ENCODE measurements around the gene ACAA1.

ACAA1 gene

GRCh38 chr3:38107911-38108648 lies 28.8 kb downstream of the ACAA1 start:
- H3K4me3 ChIP-seq (ENCODE audit: low read depth in 1 of 5, low read length in 5 of 5) = no peak overlapping the region
- H3K9me3 ChIP-seq (ENCODE audit: control insufficient read depth in 5 of 5, low read length in 5 of 5) = no peaks in the 10 kb centered on the region
- no peak overlapping the region for H3K27ac ChIP-seq (ENCODE audit: low read depth, low read length)
- peaks cover 0 to 4% (median 0%) of the 10 kb centered on the region in 5 donors for H3K36me3 ChIP-seq (ENCODE audit: control insufficient read depth in 5 of 5, insufficient read depth in 5 of 5, low read length in 5 of 5)
- no peak overlapping the region for H3K9ac ChIP-seq (ENCODE audit: low read length in 5 of 5)
- H3K4me1 ChIP-seq (ENCODE audit: control insufficient read depth in 5 of 5, insufficient read depth in 5 of 5, low read length in 5 of 5) = peaks cover 0 to 3% (median 0%) of the 10 kb centered on the region in 5 donors
- no peaks in the 10 kb centered on the region for H3K27me3 ChIP-seq (ENCODE audit: control insufficient read depth in 5 of 5, insufficient read depth in 4 of 5, low read length in 5 of 5)

- no peak overlapping the region for H3K27ac ChIP-seq (ENCODE audit: low read depth, low read length)
These were observed 31.4 kb downstream of the ACAA1 start for GRCh38 chr3:38105525-38105924.

DNA sequence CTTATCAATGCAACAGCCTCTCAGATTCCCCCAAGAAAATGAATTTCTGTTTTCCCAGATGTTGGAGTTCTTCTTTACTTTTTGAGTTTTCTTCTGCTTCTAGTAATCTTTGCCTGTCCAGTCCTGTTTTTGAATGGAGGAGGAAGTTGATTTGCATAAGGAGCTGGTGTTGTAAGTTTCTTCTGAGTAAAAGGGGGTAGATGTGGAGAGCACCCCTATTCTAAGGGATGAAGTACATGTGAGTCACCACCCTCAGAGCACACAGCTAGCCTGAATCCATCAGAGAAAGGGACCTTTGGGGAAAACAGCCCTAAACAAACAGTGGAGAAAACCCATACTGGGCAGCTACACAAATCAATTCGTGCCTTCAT lies 34.5 kb downstream of the ACAA1 start:
- H3K9me3 ChIP-seq (ENCODE audit: control insufficient read depth in 5 of 5, low read length in 5 of 5) = no peaks in the 10 kb centered on the region
- H3K27me3 ChIP-seq (ENCODE audit: control insufficient read depth in 5 of 5, insufficient read depth in 4 of 5, low read length in 5 of 5) = peaks cover 0 to 3% (median 0%) of the 10 kb centered on the region in 5 donors

More at GRCh38 chr3:38105525-38105924, 31.4 kb downstream of the ACAA1 start:
- H3K4me3 ChIP-seq (ENCODE audit: low read depth in 1 of 5, low read length in 5 of 5) = no peak overlapping the region
- no peaks in the 10 kb centered on the region for H3K27me3 ChIP-seq (ENCODE audit: control insufficient read depth in 5 of 5, insufficient read depth in 4 of 5, low read length in 5 of 5)
- no peak overlapping the region for H3K9ac ChIP-seq (ENCODE audit: low read length in 5 of 5)
- no peaks in the 10 kb centered on the region for H3K9me3 ChIP-seq (ENCODE audit: control insufficient read depth in 5 of 5, low read length in 5 of 5)
- peaks cover 0 to 3% (median 0%) of the 10 kb centered on the region in 5 donors for H3K4me1 ChIP-seq (ENCODE audit: control insufficient read depth in 5 of 5, insufficient read depth in 5 of 5, low read length in 5 of 5)
- H3K36me3 ChIP-seq (ENCODE audit: control insufficient read depth in 5 of 5, insufficient read depth in 5 of 5, low read length in 5 of 5) = no peaks in the 10 kb centered on the region

DNA sequence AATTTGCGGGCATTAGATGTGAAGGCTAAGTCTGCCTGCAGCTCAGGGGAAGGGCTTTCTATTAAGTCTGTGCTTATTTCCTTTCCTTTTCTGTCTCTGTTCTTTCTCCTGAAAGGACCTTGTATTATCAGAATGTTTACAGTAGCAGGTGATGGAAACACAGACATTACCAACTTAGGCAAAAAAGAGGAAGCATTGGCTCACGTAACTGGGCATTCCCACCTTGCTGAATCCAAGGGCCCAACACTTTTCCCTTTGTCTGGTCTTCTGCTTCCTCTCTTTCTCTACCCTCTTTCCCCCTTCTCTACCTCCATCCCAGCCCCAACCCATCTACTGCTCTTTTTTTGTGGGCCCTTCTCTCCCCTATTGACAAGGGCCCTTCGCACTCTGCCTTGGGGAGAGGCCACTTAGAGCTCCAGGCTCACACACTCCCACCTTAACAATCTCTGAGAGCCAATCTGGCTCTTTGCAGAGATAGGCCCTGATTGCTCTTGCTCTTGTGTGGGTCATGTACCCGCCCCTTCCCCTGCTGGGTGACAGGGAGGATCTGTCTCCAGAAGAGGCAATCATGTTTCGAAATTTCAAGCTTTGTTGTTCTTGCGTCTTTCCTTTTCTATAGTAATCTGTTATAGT lies 35.0 kb downstream of the ACAA1 start:
- Histone ChIP-seq H3K27ac (ENCODE audit: low read depth, low read length) (no peak overlapping the region), H3K36me3 (ENCODE audit: control insufficient read depth in 5 of 5, insufficient read depth in 5 of 5, low read length in 5 of 5) (no peaks in the 10 kb centered on the region)

More for the DNA sequence above, 34.5 kb downstream of the ACAA1 start:
- Histone ChIP-seq H3K36me3 (ENCODE audit: control insufficient read depth in 5 of 5, insufficient read depth in 5 of 5, low read length in 5 of 5) (no peaks in the 10 kb centered on the region), H3K4me3 (ENCODE audit: low read depth in 1 of 5, low read length in 5 of 5) (no peak overlapping the region), H3K4me1 (ENCODE audit: control insufficient read depth in 5 of 5, insufficient read depth in 5 of 5, low read length in 5 of 5) (no peaks in the 10 kb centered on the region), H3K27ac (ENCODE audit: low read depth, low read length) (no peak overlapping the region), H3K9ac (ENCODE audit: low read length in 5 of 5) (no peak overlapping the region)

DNA sequence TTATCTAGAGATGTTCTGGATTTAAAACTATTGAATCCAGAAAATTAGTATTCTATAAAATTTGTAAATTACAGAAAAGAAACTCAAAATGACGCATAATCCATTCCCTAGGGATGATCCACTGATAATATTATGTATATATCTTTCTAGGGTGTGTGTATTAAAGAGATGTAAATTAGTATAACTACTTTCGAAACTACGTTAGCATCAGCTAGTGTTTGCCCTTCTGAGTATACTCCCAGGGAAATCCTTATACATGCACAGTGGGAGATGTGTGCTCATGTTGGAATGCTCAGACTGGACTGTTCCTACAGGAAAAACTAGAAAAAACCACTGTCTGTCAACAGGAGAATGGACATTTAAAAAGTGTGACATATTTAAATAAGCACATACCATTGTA lies 36.4 kb downstream of the ACAA1 start:
- no peaks in the 10 kb centered on the region for H3K36me3 ChIP-seq (ENCODE audit: control insufficient read depth in 5 of 5, insufficient read depth in 5 of 5, low read length in 5 of 5)

More for the DNA sequence above, 35.0 kb downstream of the ACAA1 start:
- H3K9me3 ChIP-seq (ENCODE audit: control insufficient read depth in 5 of 5, low read length in 5 of 5) = no peaks in the 10 kb centered on the region
- no peaks in the 10 kb centered on the region for H3K4me1 ChIP-seq (ENCODE audit: control insufficient read depth in 5 of 5, insufficient read depth in 5 of 5, low read length in 5 of 5)
- no peak overlapping the region for H3K9ac ChIP-seq (ENCODE audit: low read length in 5 of 5)
- peaks cover 0 to 3% (median 0%) of the 10 kb centered on the region in 5 donors for H3K27me3 ChIP-seq (ENCODE audit: control insufficient read depth in 5 of 5, insufficient read depth in 4 of 5, low read length in 5 of 5)
- no peak overlapping the region for H3K4me3 ChIP-seq (ENCODE audit: low read depth in 1 of 5, low read length in 5 of 5)

DNA sequence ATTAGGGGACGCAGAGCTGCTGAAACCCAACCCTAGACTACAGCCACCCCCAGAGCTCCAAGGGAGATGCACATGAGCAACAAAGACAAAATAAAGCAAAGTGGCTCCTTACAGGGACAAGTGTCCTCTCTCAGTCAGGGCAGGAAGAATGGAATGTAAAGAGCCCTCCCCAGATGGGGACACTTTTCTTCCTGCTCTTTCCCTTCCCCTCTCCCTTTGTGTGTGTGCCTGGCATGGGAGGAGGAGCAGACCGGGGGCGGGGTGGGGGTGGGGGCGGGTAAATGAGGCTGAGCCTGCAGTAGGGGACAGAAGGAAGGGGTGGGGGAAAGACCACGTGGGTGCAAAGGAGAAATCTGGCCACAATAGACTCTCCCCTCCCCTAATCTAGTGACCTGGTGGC lies 37.4 kb downstream of the ACAA1 start:
- peaks cover 0 to under 1% (median 0%) of the 10 kb centered on the region in 5 donors for H3K4me1 ChIP-seq (ENCODE audit: control insufficient read depth in 5 of 5, insufficient read depth in 5 of 5, low read length in 5 of 5)
- H3K27me3 ChIP-seq (ENCODE audit: control insufficient read depth in 5 of 5, insufficient read depth in 4 of 5, low read length in 5 of 5) = peaks cover 0 to 3% (median 0%) of the 10 kb centered on the region in 5 donors
- no peak overlapping the region for H3K27ac ChIP-seq (ENCODE audit: low read depth, low read length)
- no peaks in the 10 kb centered on the region for H3K9me3 ChIP-seq (ENCODE audit: control insufficient read depth in 5 of 5, low read length in 5 of 5)
- H3K9ac ChIP-seq (ENCODE audit: low read length in 5 of 5) = no peak overlapping the region
- no peak overlapping the region for H3K4me3 ChIP-seq (ENCODE audit: low read depth in 1 of 5, low read length in 5 of 5)
- no peaks in the 10 kb centered on the region for H3K36me3 ChIP-seq (ENCODE audit: control insufficient read depth in 5 of 5, insufficient read depth in 5 of 5, low read length in 5 of 5)

More for the DNA sequence above, 36.4 kb downstream of the ACAA1 start:
- H3K27ac ChIP-seq (ENCODE audit: low read depth, low read length) = no peak overlapping the region
- H3K4me1 ChIP-seq (ENCODE audit: control insufficient read depth in 5 of 5, insufficient read depth in 5 of 5, low read length in 5 of 5) = no peaks in the 10 kb centered on the region
- H3K4me3 ChIP-seq (ENCODE audit: low read depth in 1 of 5, low read length in 5 of 5) = no peak overlapping the region
- no peaks in the 10 kb centered on the region for H3K9me3 ChIP-seq (ENCODE audit: control insufficient read depth in 5 of 5, low read length in 5 of 5)
- H3K9ac ChIP-seq (ENCODE audit: low read length in 5 of 5) = no peak overlapping the region
- H3K27me3 ChIP-seq (ENCODE audit: control insufficient read depth in 5 of 5, insufficient read depth in 4 of 5, low read length in 5 of 5) = peaks cover 0 to 3% (median 0%) of the 10 kb centered on the region in 5 donors

- no peak overlapping the region for H3K27ac ChIP-seq (ENCODE audit: low read depth, low read length)
- peaks cover 0 to 8% (median 0%) of the 10 kb centered on the region in 5 donors for H3K4me1 ChIP-seq (ENCODE audit: control insufficient read depth in 5 of 5, insufficient read depth in 5 of 5, low read length in 5 of 5)
- no peaks in the 10 kb centered on the region for H3K9me3 ChIP-seq (ENCODE audit: control insufficient read depth in 5 of 5, low read length in 5 of 5)
- no peak overlapping the region for H3K9ac ChIP-seq (ENCODE audit: low read length in 5 of 5)
- no peak overlapping the region for H3K4me3 ChIP-seq (ENCODE audit: low read depth in 1 of 5, low read length in 5 of 5)
- no peaks in the 10 kb centered on the region for H3K36me3 ChIP-seq (ENCODE audit: control insufficient read depth in 5 of 5, insufficient read depth in 5 of 5, low read length in 5 of 5)
- H3K27me3 ChIP-seq (ENCODE audit: control insufficient read depth in 5 of 5, insufficient read depth in 4 of 5, low read length in 5 of 5) = peaks cover 0 to 3% (median 0%) of the 10 kb centered on the region in 5 donors
These were observed 38.6 kb downstream of the ACAA1 start for GRCh38 chr3:38098376-38098723.

GRCh38 chr3:38097446-38098375 lies 39.2 kb downstream of the ACAA1 start:
- H3K4me3 ChIP-seq (ENCODE audit: low read depth in 1 of 5, low read length in 5 of 5) = no peak overlapping the region
- H3K4me1 ChIP-seq (ENCODE audit: control insufficient read depth in 5 of 5, insufficient read depth in 5 of 5, low read length in 5 of 5) = peaks cover 0 to 8% (median 0%) of the 10 kb centered on the region in 5 donors
- no peak overlapping the region for H3K27ac ChIP-seq (ENCODE audit: low read depth, low read length)
- no peak overlapping the region for H3K9ac ChIP-seq (ENCODE audit: low read length in 5 of 5)
- H3K9me3 ChIP-seq (ENCODE audit: control insufficient read depth in 5 of 5, low read length in 5 of 5) = no peaks in the 10 kb centered on the region
- H3K27me3 ChIP-seq (ENCODE audit: control insufficient read depth in 5 of 5, insufficient read depth in 4 of 5, low read length in 5 of 5) = peaks cover 0 to 3% (median 0%) of the 10 kb centered on the region in 5 donors
- no peaks in the 10 kb centered on the region for H3K36me3 ChIP-seq (ENCODE audit: control insufficient read depth in 5 of 5, insufficient read depth in 5 of 5, low read length in 5 of 5)

DNA sequence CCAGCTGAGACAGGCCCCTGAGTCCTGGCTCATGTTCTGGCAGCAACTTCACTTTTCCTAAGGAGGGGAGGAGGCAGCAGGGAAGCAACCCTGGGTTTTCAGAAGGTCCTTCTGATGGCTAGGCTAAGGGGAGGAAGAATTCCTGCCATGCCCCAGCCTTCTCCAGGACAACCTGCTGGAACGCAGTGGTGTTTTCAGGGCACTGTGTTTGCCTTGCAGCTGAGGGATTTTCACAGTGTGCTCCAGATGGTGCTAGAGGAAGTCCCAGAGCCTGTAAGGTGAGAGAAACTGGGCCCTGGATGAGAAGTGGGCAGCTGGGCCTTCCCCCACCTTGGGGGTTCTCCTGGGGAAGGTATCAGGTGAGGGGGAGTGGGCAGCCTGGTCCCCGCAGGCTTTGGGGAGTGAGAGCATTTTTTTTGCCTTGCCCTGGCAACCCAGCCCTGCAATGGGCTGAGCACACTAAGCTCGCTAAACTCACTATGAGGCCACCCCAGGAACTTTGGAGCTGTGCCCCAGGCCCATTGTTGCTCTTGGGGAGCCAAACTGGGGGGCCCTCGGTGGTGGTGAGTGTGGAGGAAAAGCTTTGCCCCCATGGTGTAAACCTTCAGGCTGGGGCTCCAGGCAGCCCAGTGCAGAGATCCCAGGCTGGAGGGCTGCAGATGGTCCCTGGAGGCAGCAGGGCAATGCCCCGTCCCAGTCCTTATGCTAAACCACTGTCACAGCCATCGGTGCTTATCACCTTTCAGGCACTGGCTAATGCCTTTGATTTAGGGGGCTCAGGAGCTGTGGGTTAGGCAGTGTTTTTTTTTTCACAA lies 41.1 kb downstream of the ACAA1 start:
- peaks cover 0 to 8% (median 0%) of the 10 kb centered on the region in 5 donors for H3K4me1 ChIP-seq (ENCODE audit: control insufficient read depth in 5 of 5, insufficient read depth in 5 of 5, low read length in 5 of 5)
- no peak overlapping the region for H3K4me3 ChIP-seq (ENCODE audit: low read depth in 1 of 5, low read length in 5 of 5)
- peaks cover 0 to 3% (median 0%) of the 10 kb centered on the region in 5 donors for H3K27me3 ChIP-seq (ENCODE audit: control insufficient read depth in 5 of 5, insufficient read depth in 4 of 5, low read length in 5 of 5)
- no peak overlapping the region for H3K9ac ChIP-seq (ENCODE audit: low read length in 5 of 5)
- H3K9me3 ChIP-seq (ENCODE audit: control insufficient read depth in 5 of 5, low read length in 5 of 5) = no peaks in the 10 kb centered on the region
- no peak overlapping the region for H3K27ac ChIP-seq (ENCODE audit: low read depth, low read length)
- no peaks in the 10 kb centered on the region for H3K36me3 ChIP-seq (ENCODE audit: control insufficient read depth in 5 of 5, insufficient read depth in 5 of 5, low read length in 5 of 5)

Data from subcutaneous abdominal adipose tissue (tissue), 5 donors.